Heart right ventricle (tissue), 16 donors: Measurements from ENCODE around the gene EIF2B5. TPM values are rescaled to one million over a fixed set of nuclear protein-coding genes. Genes with fewer than 3 reads are reported as not detected.

Experiments used
- ATAC-seq, 8 donors: fragments of 200-7000 bp; cut with Tn5 transposase; one replicate each; pipeline ENCODE4 v1.9.1; 2020; ENCODE audit warnings: mild to moderate bottlenecking in 8 of 8, moderate library complexity in 8 of 8, moderate number of reproducible peaks in 1 of 8
- DNase-seq, 2 donors: peaks; one replicate each; pipeline ENCODE4 v3.0.0-alpha.2; 2020
- H3K27ac ChIP-seq, 10 donors: fragments of 200-600 bp; sonication (generic) in 2 of 10; one replicate each; pipeline versions ENCODE4 v1.5.0 to v1.8.0; 2020 to 2022; ENCODE audit warnings: mild to moderate bottlenecking in 3 of 10
- H3K27me3 ChIP-seq, 7 donors: fragments of 200-600 bp; one replicate each; pipeline ENCODE4 v1.8.0; 2021 to 2022; ENCODE audit warnings: mild to moderate bottlenecking in 2 of 7
- H3K36me3 ChIP-seq, 9 donors: fragments of 200-600 bp; sonication (generic) in 1 of 9; one replicate each; pipeline versions ENCODE4 v1.5.0 to v1.8.0; 2020 to 2022; ENCODE audit warnings: mild to moderate bottlenecking in 2 of 9
- H3K4me1 ChIP-seq, 9 donors: fragments of 200-600 bp; sonication (generic) in 1 of 9; one replicate each; pipeline versions ENCODE4 v1.5.0 to v1.8.0; 2020 to 2022; ENCODE audit warnings: mild to moderate bottlenecking in 4 of 9
- H3K4me3 ChIP-seq, 10 donors: fragments of 200-600 bp; sonication (generic) in 2 of 10; one replicate each; pipeline versions ENCODE4 v1.5.0 to v1.8.0; 2020 to 2022; ENCODE audit warnings: mild to moderate bottlenecking in 7 of 10, moderate library complexity in 2 of 10
- H3K9me3 ChIP-seq, 11 donors: fragments of 200-600 bp in 10 of 11; sonication (generic) in 2 of 11; one replicate each; pipeline versions ENCODE4 v1.5.0 to v1.8.0; 2013 to 2022; ENCODE audit warnings: mild to moderate bottlenecking in 2 of 11, control low read depth in 1 of 11, moderate library complexity in 1 of 11
- CTCF ChIP-seq, 9 donors: fragments of 200-600 bp; sonication (generic) in 2 of 9; IDR thresholded peaks; one replicate each; pipeline versions ENCODE4 v1.5.0 to v1.8.0; 2021 to 2022; ENCODE audit warnings: antibody characterized with exemption in 9 of 9, mild to moderate bottlenecking in 5 of 9, moderate library complexity in 1 of 9
- WGBS, 2 donors: extraction: QIAGEN DNeasy Blood & Tissue Kit; methylation state at CpG; one replicate each; pipeline ENCODE4 v1.1.7; 2013; ENCODE audit warnings: inconsistent platforms in 1 of 2; 5-methylcytosine and 5-hydroxymethylcytosine counted together
- intact Hi-C, 10 donors: fragments of 100-400 bp; cut with DNase I; formaldehyde crosslinking; loops; one replicate each; pipeline versions ENCODE4 v1.11.1 to v1.14.2; 2022
- polyA plus RNA-seq, 2 donors: library from polyadenylated mRNA; stranded (reverse); fragments of 200-250 nt; gene quantifications; one replicate each; pipeline ENCODE4 v1.2.3, GENCODE V29; 2013
- total RNA-seq, 10 donors: library from RNA; stranded (reverse); fragmentation: NEBNext Ultra II Directional in 3 of 10; extraction: Animal tissue kit (Norgen Biotek cat#: 25700) in 3 of 10; gene quantifications; one replicate each; pipeline versions ENCODE4 v1.2.1 to v1.2.4, GENCODE V29; 2021 to 2023
- donor health status: Arrhythmogenic right ventricular cardiomyopathy.
- donor health status: ischemic (EF 13 %, LVEDD 7.1; RV severe dilation, severe dysfunction).
- donor health status: healthy with polysubstance abuse.
- donor health status: DM: no; HTN: yes; CAD: no.
- donor health status: DM: no; HTN: no; CAD: no.
- donor health status: ischemic (EF 25% LVEDD 6.9; RV normal size, moderate dysfunction).
- donor health status: ischemic (EF 25% LVEDD 5.7; RV mildly dilated, moderate dysfunction).
- donor health status: healthy.
- donor health status: DM: yes; HTN: yes; CAD: no.
- donor health status: Ischemic cardiomyopathy.
- donor health status: ischemic (EF 35%, LVEDD 5.7; RV mildly dilated, moderate dysfunction).
- donor health status: nonischemic (EF 11% LVEDD 7.7; RV severe dilation, severe dysfunction).
- donor health status: DM: yes; HTN: yes; CAD: no.
- donor health status: PGD.
- donor health status: ischemic (EF 29% LVEDD 5.4; RV normal size, mild dysfunction).
- donor health status: nonischemic (EF 23%, LVEDD 6.1; RV moderate dilation, normal function).

EIF2B5 gene
- total and polyA plus RNA-seq, 12 donors, result 26.8 to 44.6 (median 31.6) TPM

GRCh38 chr3:184193991-184194539 is 58.9 kb downstream of the EIF2B5 start:
- DNase-seq (no peak), ATAC-seq (no peak)
- intact Hi-C loops, result no loop called here
- 85 to 86% methylated on average over 9 of the region's 9 CpGs for WGBS, 2 donors
- Histone ChIP-seq H3K36me3 (peaks cover 6 to 77% (median 54%) of the 10 kb centered on the region in 9 donors), H3K4me3 (no peak overlapping the region), H3K4me1 (no peaks in the 10 kb centered on the region), H3K27ac (no peak overlapping the region), H3K9me3 (no peaks in the 10 kb centered on the region), H3K27me3 (no peaks in the 10 kb centered on the region)
- TF ChIP-seq CTCF (IDR thresholded peaks at IDR 0.05), result no peak

Other genes with a start within 250 kb of the EIF2B5 start
- 10 to 100 TPM; 26.0 to 89.6 (median 40.9) TPM for gene ABCC5, start 117.5 kb upstream of the EIF2B5 start, total RNA-seq
- gene ABCC5, start 117.5 kb upstream of the EIF2B5 start, polyA plus RNA-seq, result 10 to 100 TPM; 12.1 to 70.0 TPM
- not detected for gene HTR3D, start 103.6 kb upstream of the EIF2B5 start, total RNA-seq
- not detected for gene HTR3D, start 103.6 kb upstream of the EIF2B5 start, polyA plus RNA-seq
- gene HTR3C, start 82.3 kb upstream of the EIF2B5 start, total RNA-seq, result not detected
- not detected for gene HTR3C, start 82.3 kb upstream of the EIF2B5 start, polyA plus RNA-seq
- gene HTR3E, start 38.3 kb upstream of the EIF2B5 start, total RNA-seq, result not detected
- gene HTR3E, start 38.3 kb upstream of the EIF2B5 start, polyA plus RNA-seq, result not detected
- 10 to 100 TPM; 52.6 to 81.7 (median 68.6) TPM for gene DVL3, start 20.0 kb downstream of the EIF2B5 start, total RNA-seq
- 10 to 100 TPM; 37.5 to 42.0 TPM for gene DVL3, start 20.0 kb downstream of the EIF2B5 start, polyA plus RNA-seq
- gene AP2M1, start 39.5 kb downstream of the EIF2B5 start, total RNA-seq, result 100 to 1,000 TPM; 263 to 371 (median 321) TPM
- gene AP2M1, start 39.5 kb downstream of the EIF2B5 start, polyA plus RNA-seq, result 100 to 1,000 TPM; 187 to 390 TPM
- 10 to 100 TPM; 60.1 to 90.7 (median 68.3) TPM for gene ABCF3, start 50.8 kb downstream of the EIF2B5 start, total RNA-seq
- gene ABCF3, start 50.8 kb downstream of the EIF2B5 start, polyA plus RNA-seq, result 10 to 100 TPM; 78.0 to 87.9 TPM
- under 1 TPM in 1 of 10 donors, not detected in 9; 0.09 TPM for gene VWA5B2, start 94.2 kb downstream of the EIF2B5 start, total RNA-seq
- gene VWA5B2, start 94.2 kb downstream of the EIF2B5 start, polyA plus RNA-seq, result under 1 TPM in 1 of 2 donors, not detected in 1; 0.03 TPM
- gene ALG3, start 113.6 kb downstream of the EIF2B5 start, total RNA-seq, result 10 to 100 TPM; 10.7 to 25.1 (median 13.3) TPM
- gene ALG3, start 113.6 kb downstream of the EIF2B5 start, polyA plus RNA-seq, result 10 to 100 TPM; 16.8 to 63.6 TPM
- gene EEF1AKMT4, start 114.3 kb downstream of the EIF2B5 start, total RNA-seq, result 1 to 10 TPM in 7 of 10 donors, under 1 TPM in 3; 0.49 to 2.3 (median 1.1) TPM
- 10 to 100 TPM in 1 of 2 donors, under 1 TPM in 1; 0.95 to 19.4 TPM for gene EEF1AKMT4, start 114.3 kb downstream of the EIF2B5 start, polyA plus RNA-seq
- under 1 TPM in 3 of 10 donors, not detected in 7; 0.20 to 0.30 (median 0.25) TPM for gene CAMK2N2, start 126.2 kb downstream of the EIF2B5 start, total RNA-seq
- under 1 TPM in 1 of 2 donors, not detected in 1; 0.12 TPM for gene CAMK2N2, start 126.2 kb downstream of the EIF2B5 start, polyA plus RNA-seq
- under 1 TPM in 2 of 10 donors, not detected in 8; 0.20 to 0.28 TPM for gene ECE2, start 140.7 kb downstream of the EIF2B5 start, total RNA-seq
- gene ECE2, start 140.7 kb downstream of the EIF2B5 start, polyA plus RNA-seq, result not detected
- gene PSMD2, start 163.9 kb downstream of the EIF2B5 start, total RNA-seq, result 100 to 1,000 TPM; 210 to 254 (median 231) TPM
- gene PSMD2, start 163.9 kb downstream of the EIF2B5 start, polyA plus RNA-seq, result 100 to 1,000 TPM in 1 of 2 donors, 10 to 100 TPM in 1; 49.0 to 288 TPM
- 100 to 1,000 TPM; 203 to 316 (median 209) TPM for gene EIF4G1, start 179.2 kb downstream of the EIF2B5 start, total RNA-seq
- gene EIF4G1, start 179.2 kb downstream of the EIF2B5 start, polyA plus RNA-seq, result 100 to 1,000 TPM; 142 to 277 TPM
- gene FAM131A, start 202.2 kb downstream of the EIF2B5 start, total RNA-seq, result 10 to 100 TPM; 23.0 to 36.5 (median 26.7) TPM
- 10 to 100 TPM; 21.6 to 32.5 TPM for gene FAM131A, start 202.2 kb downstream of the EIF2B5 start, polyA plus RNA-seq
- gene CLCN2, start 226.2 kb downstream of the EIF2B5 start, total RNA-seq, result 1 to 10 TPM; 1.3 to 3.0 (median 2.4) TPM
- 1 to 10 TPM; 1.6 to 8.4 TPM for gene CLCN2, start 226.2 kb downstream of the EIF2B5 start, polyA plus RNA-seq
- gene POLR2H, start 226.4 kb downstream of the EIF2B5 start, total RNA-seq, result 10 to 100 TPM; 17.4 to 31.0 (median 22.9) TPM
- 10 to 100 TPM; 55.1 to 63.7 TPM for gene POLR2H, start 226.4 kb downstream of the EIF2B5 start, polyA plus RNA-seq
- gene THPO, start 242.8 kb downstream of the EIF2B5 start, total RNA-seq, result 1 to 10 TPM in 2 of 10 donors, under 1 TPM in 5, not detected in 3; 0.16 to 1.3 (median 0.56) TPM
- 1 to 10 TPM in 1 of 2 donors, under 1 TPM in 1; 0.30 to 1.0 TPM for gene THPO, start 242.8 kb downstream of the EIF2B5 start, polyA plus RNA-seq
- gene CHRD, start 244.7 kb downstream of the EIF2B5 start, total RNA-seq, result 10 to 100 TPM in 1 of 10 donors, 1 to 10 TPM in 9; 1.4 to 10.9 (median 3.7) TPM
- 10 to 100 TPM in 1 of 2 donors, 1 to 10 TPM in 1; 7.5 to 17.3 TPM for gene CHRD, start 244.7 kb downstream of the EIF2B5 start, polyA plus RNA-seq